RWPE1 (cell line): ENCODE measurements around the gene RABEPK.
"Not testable (repeated sequence)": the region's sequence is repeated elsewhere in the genome, so short reads cannot be mapped to it uniquely, and the experiment has no call there.

Experiments used
- CTCF ChIA-PET: fragments of 350-600 bp; sonication (Branson Sonifier 250); formaldehyde crosslinking; extraction: SDS; loops from one replicate; lab custom pipeline; 2021; lab: Yijun Ruan, JAX
- POLR2A ChIA-PET: fragments of 400-600 bp; formaldehyde crosslinking; extraction: SDS; loops from one replicate; lab custom pipeline; 2020; ENCODE audit warnings: antibody characterized with exemption; ENCODE audit not compliant: low non-redundant PET; lab: Yijun Ruan, JAX
- DNase-seq: peaks from one replicate; pipeline ENCODE4 v3.0.0; 2012; ENCODE audit warnings: low spot score
- H3K27ac ChIP-seq: fragments of 450-650 bp; 2 replicates; pipeline ENCODE4 v1.5.1; 2017
- CTCF ChIP-seq: fragments of 450-650 bp; conservative IDR thresholded peaks from 2 replicates; pipeline ENCODE4 v1.5.1; 2017; ENCODE audit warnings: low read depth, mild to moderate bottlenecking

Gene RABEPK

GRCh38 chr9:125235804-125236519 lies 35.6 kb downstream of the RABEPK start:
- ChIA-PET POLR2A (interaction anchor here (0.6 kb wide), 1 partner anchor 12 kb away, joined by 4 read pairs; no protein-coding TSS in a partner anchor), CTCF (interaction anchor here (0.7 kb wide), 1 partner anchor 8 kb away, joined by 7 read pairs; no protein-coding TSS in a partner anchor)
- no peak for DNase-seq
- no peak overlapping the region for H3K27ac ChIP-seq
- no peak for TF ChIP-seq CTCF

GRCh38 chr9:125236520-125237159 lies 36.3 kb downstream of the RABEPK start:
- CTCF ChIA-PET = interaction anchor here (0.7 kb wide), 1 partner anchor 7 kb away, joined by 7 read pairs; no protein-coding TSS in a partner anchor
- DNase-seq, H3K27ac ChIP-seq, POLR2A ChIA-PET: not testable (repeated sequence)

GRCh38 chr9:125238127-125238914 lies 38.0 kb downstream of the RABEPK start:
- POLR2A ChIA-PET = no interaction called here
- peak overlapping the region; percentile 32; the same call in 1 of the 2 replicates for H3K27ac ChIP-seq
- TF ChIP-seq CTCF = no peak
- no peak for DNase-seq
- CTCF ChIA-PET = interaction anchor here (0.6 to 1.1 kb wide), 2 partner anchors 89 to 139 kb away, joined by 3 to 4 read pairs; no protein-coding TSS in a partner anchor

GRCh38 chr9:125238915-125239446 lies 38.6 kb downstream of the RABEPK start:
- POLR2A ChIA-PET = no interaction called here
- TF ChIP-seq CTCF = no peak
- H3K27ac ChIP-seq = no peak overlapping the region
- CTCF ChIA-PET = interaction anchor here (0.6 kb wide), 1 partner anchor 140 kb away, joined by 4 read pairs; no protein-coding TSS in a partner anchor
- DNase-seq = no peak

- DNase-seq = no peak
- no peak for TF ChIP-seq CTCF
- ChIA-PET POLR2A (no interaction called here), CTCF (no interaction called here)
- H3K27ac ChIP-seq = peak overlapping the region; percentile 91
These were observed 39.6 kb downstream of the RABEPK start for GRCh38 chr9:125239631-125240597.

GRCh38 chr9:125240649-125240999 lies 40.3 kb downstream of the RABEPK start:
- peak overlapping the region; percentile 91 for H3K27ac ChIP-seq
- POLR2A ChIA-PET = interaction anchor here (0.6 to 1.6 kb wide), 7 partner anchors 9 to 50 kb away, joined by 3 to 11 read pairs (median 4); partner anchors contain the start of gene GAPVD1
- DNase-seq = no peak
- CTCF ChIA-PET = no interaction called here
- TF ChIP-seq CTCF = no peak
